Calu3 (cell line): ENCODE measurements around the gene LRRC51. TPM values are rescaled to one million over a fixed set of nuclear protein-coding genes. Genes with fewer than 3 reads are reported as not detected.
A peak's percentile ranks its signal among the peaks of the same experiment; 100 is the strongest.

Source experiments
- BruUV-seq: library from RNA; stranded (reverse); fragments of 400-500 nt; replicated peaks from 2 replicates; lab custom pipeline; 2021; lab: Mats Ljungman, UMichigan
- CTCF ChIA-PET: fragments of 300-600 bp; sonication (Branson Sonifier 250); formaldehyde crosslinking; loops from one replicate; lab custom pipeline; 2022; ENCODE audit warnings: antibody characterized with exemption; lab: Charles Lee
- DNase-seq: peaks from one replicate; pipeline ENCODE4 v3.0.0; 2022
- H3K27ac Mint-ChIP-seq: one replicate; pipeline ENCODE4 v1.8.0; 2022; ENCODE audit warnings: mixed read lengths; ENCODE audit not compliant: unreplicated experiment
- H3K27me3 Mint-ChIP-seq: one replicate; pipeline ENCODE4 v1.8.0; 2022; ENCODE audit warnings: mixed read lengths; ENCODE audit not compliant: unreplicated experiment
- H3K36me3 Mint-ChIP-seq: one replicate; pipeline ENCODE4 v1.8.0; 2022; ENCODE audit warnings: mild to moderate bottlenecking, moderate library complexity, mixed read lengths; ENCODE audit not compliant: insufficient read depth, unreplicated experiment
- H3K4me1 Mint-ChIP-seq: one replicate; pipeline ENCODE4 v1.8.0; 2022; ENCODE audit warnings: mild to moderate bottlenecking, low read depth, mixed read lengths; ENCODE audit not compliant: unreplicated experiment
- H3K4me3 Mint-ChIP-seq: one replicate; pipeline ENCODE4 v1.8.0; 2022; ENCODE audit warnings: mild to moderate bottlenecking, low read depth, moderate library complexity, mixed read lengths; ENCODE audit not compliant: unreplicated experiment
- H3K9me3 Mint-ChIP-seq: one replicate; pipeline ENCODE4 v1.8.0; 2022; ENCODE audit warnings: low read depth, mixed read lengths; ENCODE audit not compliant: unreplicated experiment
- CTCF ChIP-seq: fragments of 200-600 bp; IDR thresholded peaks from one replicate; pipeline ENCODE4 v1.8.0; 2022; ENCODE audit warnings: antibody characterized with exemption; ENCODE audit not compliant: unreplicated experiment
- intact Hi-C: fragments of 100-400 bp; cut with micrococcal nuclease; formaldehyde crosslinking; loops from one replicate; pipeline ENCODE4 v1.10.0; 2022; ENCODE audit not compliant: unreplicated experiment
- total RNA-seq: library from RNA; stranded (reverse); gene quantifications from 2 replicates; pipeline ENCODE4 v1.2.3, GENCODE V29; 2022

The LRRC51 gene
- total RNA-seq, 1 experiment from 2014 or later, result 8.5 TPM

GRCh38 chr11:72072348-72072747 is 8.3 kb upstream of the LRRC51 start:
- BruUV-seq, result no TSS peak
- Mint-ChIP-seq H3K36me3 (peaks cover 28% of the 10 kb centered on the region), H3K4me3 (no peak overlapping the region), H3K27ac (no peak overlapping the region), H3K27me3 (no peaks in the 10 kb centered on the region), H3K4me1 (peaks cover 62% of the 10 kb centered on the region), H3K9me3 (no peaks in the 10 kb centered on the region)
- DNase-seq, result peak; percentile 33
- intact Hi-C loops, result no loop called here
- CTCF ChIA-PET, result interaction anchor here (0.6 to 1.2 kb wide), 4 partner anchors 9 to 359 kb away, joined by 3 to 5 read pairs (median 3); no protein-coding TSS in a partner anchor
- TF ChIP-seq CTCF, result no peak

GRCh38 chr11:72075109-72075508 is 5.5 kb upstream of the LRRC51 start:
- no peaks in the 10 kb centered on the region for H3K27me3 Mint-ChIP-seq
- no peak for TF ChIP-seq CTCF
- DNase-seq, result peak; percentile 23
- peaks cover 31% of the 10 kb centered on the region for H3K36me3 Mint-ChIP-seq
- no peak overlapping the region for H3K27ac Mint-ChIP-seq
- peaks cover 47% of the 10 kb centered on the region for H3K4me1 Mint-ChIP-seq
- no peaks in the 10 kb centered on the region for H3K9me3 Mint-ChIP-seq
- BruUV-seq, result no TSS peak
- H3K4me3 Mint-ChIP-seq, result no peak overlapping the region
- CTCF ChIA-PET, result interaction anchor here (1.5 kb wide), 1 partner anchor 50 kb away, joined by 6 read pairs; no protein-coding TSS in a partner anchor
- intact Hi-C loops, result loop anchor here (5.0 kb wide), 1 partner anchor 33 kb away; no protein-coding TSS in a partner anchor

GRCh38 chr11:72075756-72076155 is 4.9 kb upstream of the LRRC51 start:
- no peak for TF ChIP-seq CTCF
- intact Hi-C loops, result loop anchor here (5.0 kb wide), 1 partner anchor 33 kb away; no protein-coding TSS in a partner anchor
- no peak overlapping the region for H3K4me3 Mint-ChIP-seq
- no TSS peak for BruUV-seq
- DNase-seq, result no peak
- no peak overlapping the region for H3K27ac Mint-ChIP-seq
- peaks cover 41% of the 10 kb centered on the region for H3K4me1 Mint-ChIP-seq
- CTCF ChIA-PET, result interaction anchor here (1.5 kb wide), 1 partner anchor 51 kb away, joined by 6 read pairs; no protein-coding TSS in a partner anchor
- peaks cover 37% of the 10 kb centered on the region for H3K36me3 Mint-ChIP-seq
- no peaks in the 10 kb centered on the region for H3K9me3 Mint-ChIP-seq
- H3K27me3 Mint-ChIP-seq, result no peaks in the 10 kb centered on the region

- no peak for DNase-seq
- Mint-ChIP-seq H3K27me3 (no peaks in the 10 kb centered on the region), H3K36me3 (peaks cover 37% of the 10 kb centered on the region), H3K9me3 (no peaks in the 10 kb centered on the region), H3K4me3 (peak overlapping the region; percentile 87), H3K27ac (peak overlapping the region; percentile 40), H3K4me1 (peaks cover 24% of the 10 kb centered on the region)
- BruUV-seq, result TSS peak; percentile 42
- CTCF ChIA-PET, result interaction anchor here (0.9 to 1.2 kb wide), 4 partner anchors 8 to 46 kb away, joined by 3 read pairs; no protein-coding TSS in a partner anchor
- intact Hi-C loops, result loop anchor here (5.0 kb wide), 1 partner anchor 36 kb away; no protein-coding TSS in a partner anchor
- TF ChIP-seq CTCF, result no peak
These were observed 2.2 kb upstream of the LRRC51 start for GRCh38 chr11:72078477-72078876.
